CD4-positive, alpha-beta T cell treated with Interleukin-6 at 100 ng/mL for 8 hours (primary cell): ENCODE data around the gene TMEM108.

Source experiments
- DNase-seq: peaks from one replicate; pipeline ENCODE4 v3.0.0-alpha.2; 2020; ENCODE audit warnings: mixed read lengths, low spot score

TMEM108 gene

GRCh38 chr3:133055339-133055738 is 17.1 kb downstream of the TMEM108 start:
- DNase-seq = no peak

GRCh38 chr3:133058243-133058642 is 20.1 kb downstream of the TMEM108 start:
- no peak for DNase-seq

- DNase-seq = no peak
Measured at GRCh38 chr3:133058831-133059230, 20.6 kb downstream of the TMEM108 start.

GRCh38 chr3:133065193-133065961 is 27.2 kb downstream of the TMEM108 start:
- no peak for DNase-seq

- no peak for DNase-seq
Measured at GRCh38 chr3:133066026-133066425, 27.8 kb downstream of the TMEM108 start.

GRCh38 chr3:133069556-133070286 is 31.5 kb downstream of the TMEM108 start:
- no peak for DNase-seq

- no peak for DNase-seq
Measured at GRCh38 chr3:133074977-133075376, 36.8 kb downstream of the TMEM108 start.

GRCh38 chr3:133077688-133078087 is 39.5 kb downstream of the TMEM108 start:
- DNase-seq = no peak

GRCh38 chr3:133079621-133080020 is 41.4 kb downstream of the TMEM108 start:
- DNase-seq = no peak

GRCh38 chr3:133081016-133081415 is 42.8 kb downstream of the TMEM108 start:
- no peak for DNase-seq

GRCh38 chr3:133083395-133083794 is 45.2 kb downstream of the TMEM108 start:
- no peak for DNase-seq

- DNase-seq = no peak
Measured at GRCh38 chr3:133089906-133090485, 51.8 kb downstream of the TMEM108 start.

GRCh38 chr3:133092681-133093080 is 54.5 kb downstream of the TMEM108 start:
- DNase-seq = no peak

- DNase-seq = no peak
Measured at GRCh38 chr3:133093366-133093765, 55.2 kb downstream of the TMEM108 start.

- DNase-seq = no peak
Measured at GRCh38 chr3:133096900-133097613, 58.9 kb downstream of the TMEM108 start.

- no peak for DNase-seq
Measured at GRCh38 chr3:133103706-133104105, 65.5 kb downstream of the TMEM108 start.

- DNase-seq = no peak
Measured at GRCh38 chr3:133106169-133106568, 68.0 kb downstream of the TMEM108 start.

- no peak for DNase-seq
Measured at GRCh38 chr3:133112666-133113065, 74.5 kb downstream of the TMEM108 start.

- DNase-seq = no peak
Measured at GRCh38 chr3:133113526-133113925, 75.3 kb downstream of the TMEM108 start.

- DNase-seq = no peak
Measured at GRCh38 chr3:133113927-133114597, 75.9 kb downstream of the TMEM108 start.

- DNase-seq = no peak
Measured at GRCh38 chr3:133115176-133115575, 77.0 kb downstream of the TMEM108 start.

- DNase-seq = no peak
Measured at GRCh38 chr3:133117342-133117741, 79.2 kb downstream of the TMEM108 start.
